GM19351 (cell line): ENCODE data around the gene SEMA3F.

Source experiments
- ATAC-seq: cut with Tn5 transposase; IDR thresholded peaks from one replicate; pipeline ENCODE4 v1.9.1; 2021; ENCODE audit warnings: mild to moderate bottlenecking, moderate library complexity; ENCODE audit not compliant: unreplicated experiment

SEMA3F gene

GRCh38 chr3:50169232-50169832, 14.2 kb downstream of the SEMA3F start:
- ATAC-seq: no peak

- ATAC-seq: no peak
These were observed 14.7 kb downstream of the SEMA3F start for GRCh38 chr3:50169858-50170257.

GRCh38 chr3:50170689-50171088, 15.6 kb downstream of the SEMA3F start:
- ATAC-seq: no peak

- no peak for ATAC-seq
These were observed 16.6 kb downstream of the SEMA3F start for GRCh38 chr3:50171540-50172301.

GRCh38 chr3:50172626-50173220, 17.6 kb downstream of the SEMA3F start:
- ATAC-seq: no peak

GRCh38 chr3:50173685-50174516, 18.8 kb downstream of the SEMA3F start:
- ATAC-seq: no peak

- ATAC-seq: no peak
These were observed 19.4 kb downstream of the SEMA3F start for GRCh38 chr3:50174517-50174895.

GRCh38 chr3:50174947-50175524, 19.9 kb downstream of the SEMA3F start:
- ATAC-seq: no peak

GRCh38 chr3:50177346-50177745, 22.2 kb downstream of the SEMA3F start:
- no peak for ATAC-seq

GRCh38 chr3:50179710-50180109, 24.6 kb downstream of the SEMA3F start:
- ATAC-seq: no peak

GRCh38 chr3:50181985-50182384, 26.9 kb downstream of the SEMA3F start:
- ATAC-seq: no peak

- no peak for ATAC-seq
These were observed 27.5 kb downstream of the SEMA3F start for GRCh38 chr3:50182533-50183099.

- no peak for ATAC-seq
These were observed 28.6 kb downstream of the SEMA3F start for GRCh38 chr3:50183755-50184154.

- no peak for ATAC-seq
These were observed 29.3 kb downstream of the SEMA3F start for GRCh38 chr3:50184242-50184978.

GRCh38 chr3:50185230-50185629, 30.1 kb downstream of the SEMA3F start:
- no peak for ATAC-seq

GRCh38 chr3:50186096-50186495, 31.0 kb downstream of the SEMA3F start:
- no peak for ATAC-seq

- ATAC-seq: no peak
These were observed 32.6 kb downstream of the SEMA3F start for GRCh38 chr3:50187750-50188149.

- peak; percentile 54 for ATAC-seq
These were observed 34.1 kb downstream of the SEMA3F start for GRCh38 chr3:50189274-50189673.

GRCh38 chr3:50189989-50190388, 34.9 kb downstream of the SEMA3F start:
- no peak for ATAC-seq
